ENCODE data around the gene CNOT3.
A peak's percentile ranks its signal among the peaks of the same experiment; 100 is the strongest.
"Not testable (repeated sequence)": the region's sequence is repeated elsewhere in the genome, so short reads cannot be mapped to it uniquely, and the experiment has no call there.

CNOT3 gene

GRCh38 chr19:54137699-54138488 is at the start of gene CNOT3:
CNOT3 (plus strand) TSS chr19:54137762; CDS start chr19:54142979, 5,217 bp downstream.
- DNase-seq = peak; percentile 27

- DNase-seq = no peak
These were observed 43.0 kb upstream of the CNOT3 start for GRCh38 chr19:54094426-54095000.

- DNase-seq = no peak
These were observed 42.3 kb upstream of the CNOT3 start for GRCh38 chr19:54095136-54095858.

- DNase-seq = peak; percentile 36
These were observed 41.5 kb upstream of the CNOT3 start for GRCh38 chr19:54095859-54096616.

GRCh38 chr19:54096617-54097106 is 40.9 kb upstream of the CNOT3 start:
- DNase-seq = peak; percentile 46

- no peak for DNase-seq
These were observed 38.2 kb upstream of the CNOT3 start for GRCh38 chr19:54099190-54099902.

- DNase-seq = not testable (repeated sequence)
These were observed 37.7 kb upstream of the CNOT3 start for GRCh38 chr19:54099903-54100255.

GRCh38 chr19:54100561-54100960 is 37.0 kb upstream of the CNOT3 start, which contains the start of gene OSCAR:
OSCAR (minus strand) TSS chr19:54100803; CDS start chr19:54100792, 11 bp downstream.
- peak; percentile 7 for DNase-seq

GRCh38 chr19:54102421-54103169 is 35.0 kb upstream of the CNOT3 start, which contains the start of gene NDUFA3:
NDUFA3 (plus strand) TSS chr19:54102855; CDS start chr19:54102879, 24 bp downstream.
- DNase-seq = peak; percentile 99

GRCh38 chr19:54104998-54105715 is 32.4 kb upstream of the CNOT3 start:
- DNase-seq = no peak

- no peak for DNase-seq
These were observed 31.8 kb upstream of the CNOT3 start for GRCh38 chr19:54105796-54106195.

- DNase-seq = no peak
These were observed 30.8 kb upstream of the CNOT3 start for GRCh38 chr19:54106716-54107115.

- DNase-seq = no peak
These were observed 29.6 kb upstream of the CNOT3 start for GRCh38 chr19:54107876-54108490.

GRCh38 chr19:54108496-54108895 is 29.1 kb upstream of the CNOT3 start:
- DNase-seq = no peak

- no peak for DNase-seq
These were observed 27.9 kb upstream of the CNOT3 start for GRCh38 chr19:54109651-54110050.

GRCh38 chr19:54114340-54115108 is 23.0 kb upstream of the CNOT3 start:
- peak; percentile 48 for DNase-seq

GRCh38 chr19:54115109-54116063 is 22.2 kb upstream of the CNOT3 start, which contains the start of the genes PRPF31 and TFPT:
PRPF31 (plus strand) TSS chr19:54115754; CDS start chr19:54118279, 2,525 bp downstream.
TFPT (minus strand) TSS chr19:54115657; CDS start chr19:54115269, 388 bp downstream.
- peak; percentile 97 for DNase-seq

- DNase-seq = no peak
These were observed 16.3 kb upstream of the CNOT3 start for GRCh38 chr19:54121259-54121658.

All from CD4-positive, alpha-beta T cell treated with Interleukin-4 for 4 hours (primary cell).